D721Med (cell line): ENCODE results near the gene OR51B6.

ENCODE experiments used
- DNase-seq: peaks from one replicate; pipeline ENCODE4 v3.0.0; 2011; ENCODE audit warnings: low spot score; ENCODE audit not compliant: insufficient read length
- FAIRE-seq: peaks from 2 replicates; lab custom pipeline; 2011; peaks lifted over from hg19 to GRCh38; lab: Jason Lieb, UNC
- TF ChIP-seq, protein P1 (sequence below): IDR thresholded peaks from 2 replicates; pipeline ENCODE4 v1.5.1; 2012; ENCODE audit warnings: mild to moderate bottlenecking, control low read depth; ENCODE audit not compliant: insufficient read depth; ENCODE audit errors: missing control alignments

Gene OR51B6

DNA sequence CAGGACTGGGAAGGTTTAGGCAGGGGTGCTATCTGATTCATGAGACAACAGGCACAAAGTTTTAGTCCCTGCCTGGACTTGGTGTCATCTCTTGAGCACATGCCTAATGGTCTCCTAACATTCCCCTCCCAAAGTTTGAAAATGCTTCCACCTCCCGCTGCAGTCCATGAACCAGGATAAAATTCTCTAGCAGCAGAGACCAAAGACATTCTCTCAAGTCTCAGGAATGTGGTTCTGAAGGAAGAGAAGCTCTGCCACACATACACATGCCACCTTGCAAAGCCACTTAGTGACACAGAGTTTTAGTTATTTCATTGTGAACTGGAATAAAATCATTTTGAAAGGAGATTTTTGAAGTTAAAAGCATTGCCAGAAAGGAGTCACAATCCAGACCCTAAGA, 15.5 kb downstream of the OR51B6 start:
- FAIRE-seq (no peak), DNase-seq (no peak)
- TF ChIP-seq, protein P1, sequence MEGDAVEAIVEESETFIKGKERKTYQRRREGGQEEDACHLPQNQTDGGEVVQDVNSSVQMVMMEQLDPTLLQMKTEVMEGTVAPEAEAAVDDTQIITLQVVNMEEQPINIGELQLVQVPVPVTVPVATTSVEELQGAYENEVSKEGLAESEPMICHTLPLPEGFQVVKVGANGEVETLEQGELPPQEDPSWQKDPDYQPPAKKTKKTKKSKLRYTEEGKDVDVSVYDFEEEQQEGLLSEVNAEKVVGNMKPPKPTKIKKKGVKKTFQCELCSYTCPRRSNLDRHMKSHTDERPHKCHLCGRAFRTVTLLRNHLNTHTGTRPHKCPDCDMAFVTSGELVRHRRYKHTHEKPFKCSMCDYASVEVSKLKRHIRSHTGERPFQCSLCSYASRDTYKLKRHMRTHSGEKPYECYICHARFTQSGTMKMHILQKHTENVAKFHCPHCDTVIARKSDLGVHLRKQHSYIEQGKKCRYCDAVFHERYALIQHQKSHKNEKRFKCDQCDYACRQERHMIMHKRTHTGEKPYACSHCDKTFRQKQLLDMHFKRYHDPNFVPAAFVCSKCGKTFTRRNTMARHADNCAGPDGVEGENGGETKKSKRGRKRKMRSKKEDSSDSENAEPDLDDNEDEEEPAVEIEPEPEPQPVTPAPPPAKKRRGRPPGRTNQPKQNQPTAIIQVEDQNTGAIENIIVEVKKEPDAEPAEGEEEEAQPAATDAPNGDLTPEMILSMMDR: no peak

DNA sequence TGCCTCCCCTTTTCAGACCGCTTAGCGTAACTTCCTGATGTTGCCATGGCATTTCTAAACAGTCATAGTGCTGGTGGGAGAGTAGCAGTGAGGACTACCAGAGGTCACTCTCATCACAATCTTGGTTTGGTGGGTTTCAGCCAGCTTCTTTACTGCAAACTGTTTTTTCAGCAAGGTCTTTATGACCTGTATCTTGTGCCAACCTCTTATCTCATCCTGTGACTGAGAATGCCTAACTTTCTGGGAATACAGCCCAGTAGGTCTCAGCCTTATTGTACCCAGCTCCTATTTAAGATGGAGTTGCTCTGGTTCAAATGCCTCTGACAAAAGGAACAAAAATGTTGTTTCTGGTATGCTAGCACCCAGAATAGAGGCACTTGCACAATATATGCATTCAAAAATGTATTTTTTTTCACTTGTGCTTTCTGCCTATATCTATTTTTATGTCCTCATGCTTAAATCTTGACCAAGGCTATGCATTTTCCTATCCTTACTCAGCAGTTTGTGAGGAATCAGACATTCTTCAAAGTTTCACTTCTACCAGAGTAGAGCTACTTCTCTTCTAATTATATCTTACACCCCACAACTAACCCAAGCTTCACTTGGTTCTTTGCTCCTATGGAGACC, 16.3 kb downstream of the OR51B6 start:
- DNase-seq: no peak
- no peak for FAIRE-seq
- TF ChIP-seq, protein P1: no peak

DNA sequence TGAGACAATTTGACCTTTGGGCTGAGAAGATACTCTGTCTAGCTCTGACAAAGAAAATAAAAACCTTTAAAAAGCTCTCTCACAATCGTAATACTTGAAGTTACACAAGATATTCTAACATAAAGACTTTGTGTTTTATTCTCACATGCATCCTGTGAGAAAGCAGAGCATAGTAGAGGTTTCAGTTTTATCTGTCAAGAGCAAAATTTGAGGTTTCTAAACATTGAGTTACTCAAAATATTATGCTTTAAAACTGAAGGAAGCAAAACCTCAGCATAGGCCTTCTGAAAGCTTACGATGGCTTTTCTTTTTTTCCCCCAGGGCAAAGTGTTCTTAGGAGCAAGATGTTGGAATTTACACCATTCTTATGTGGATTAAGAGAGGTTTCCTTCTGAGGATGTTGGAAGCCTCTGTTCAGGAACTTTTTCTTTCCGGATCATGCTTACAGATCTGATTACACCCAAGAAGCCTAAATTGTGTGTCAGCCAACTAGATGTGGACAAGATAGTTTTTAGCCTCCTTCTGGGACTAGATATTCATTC, 17.3 kb downstream of the OR51B6 start:
- FAIRE-seq (no peak), DNase-seq (no peak)
- TF ChIP-seq, protein P1: no peak

DNA sequence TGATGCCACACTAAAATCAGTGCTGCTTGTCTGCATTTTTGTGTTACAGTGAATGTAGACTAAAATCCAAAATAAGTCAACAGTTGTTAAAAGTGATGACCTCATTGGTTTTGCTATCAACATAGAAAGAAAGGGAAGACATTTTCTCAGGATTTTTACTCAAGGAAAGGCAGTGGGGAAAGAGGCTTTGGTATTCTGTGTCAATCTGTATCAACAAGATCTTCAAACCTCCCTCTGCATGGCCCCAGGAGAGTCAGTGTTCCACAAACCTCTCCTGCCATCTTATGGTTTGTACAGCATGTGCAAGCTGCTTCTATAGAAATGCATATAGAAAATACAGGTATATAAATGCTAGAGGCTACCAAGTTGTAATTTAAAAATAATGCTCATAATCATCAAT, 18.5 kb downstream of the OR51B6 start:
- TF ChIP-seq, protein P1: no peak
- FAIRE-seq (no peak), DNase-seq (no peak)

DNA sequence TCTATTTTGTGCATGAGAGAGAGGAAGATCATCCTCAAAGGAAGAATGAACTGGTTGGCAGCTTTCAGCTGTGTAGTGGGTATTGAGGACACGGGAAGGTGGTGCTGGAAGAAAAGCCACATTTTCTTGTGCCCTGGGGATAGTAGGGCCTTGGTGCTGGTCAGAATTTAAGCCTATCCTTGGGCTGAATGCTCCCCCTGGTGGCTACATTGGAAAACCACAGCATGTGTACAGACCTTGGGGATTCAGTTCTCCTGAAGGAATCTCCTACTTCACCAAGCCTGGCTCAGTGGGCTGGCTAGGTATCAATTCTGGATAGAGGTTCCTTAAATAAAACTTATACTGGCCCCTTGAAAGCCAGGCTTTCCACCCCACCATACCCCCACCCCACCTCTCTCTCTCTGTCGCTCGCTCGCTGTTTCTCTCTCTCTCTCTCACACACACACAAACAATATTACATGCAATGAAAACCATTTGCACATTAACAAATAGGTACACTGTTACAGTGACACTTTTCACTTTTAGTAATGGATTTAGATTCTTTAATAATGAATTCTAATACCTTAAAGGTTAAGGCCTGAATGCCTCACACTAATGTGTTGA, 29.5 kb downstream of the OR51B6 start:
- no peak for FAIRE-seq
- TF ChIP-seq, protein P1: peak; percentile 53
- no peak for DNase-seq

DNA sequence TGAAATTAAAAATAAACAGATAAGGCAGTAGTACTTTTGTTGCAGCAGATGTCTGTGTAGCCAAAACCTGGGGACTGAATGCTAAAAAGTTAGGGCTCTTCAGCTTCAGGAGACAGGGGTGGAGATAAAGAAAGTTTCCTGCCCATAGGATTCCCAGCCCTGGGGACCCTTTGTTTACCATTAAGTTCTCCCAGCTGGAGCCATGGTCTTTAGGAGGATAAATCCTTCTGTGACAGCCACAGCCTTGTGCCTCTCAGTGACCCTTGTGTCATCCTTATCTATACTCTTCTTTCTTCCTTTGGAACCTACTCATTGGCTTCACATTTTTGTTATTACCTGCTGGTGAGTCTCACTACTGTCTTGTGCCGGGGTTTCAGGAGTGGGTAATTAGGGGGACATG, 32.3 kb downstream of the OR51B6 start, which contains the start of gene OR51M1:
OR51M1 (plus strand) TSS at position 237 of the 400 bp plus-strand sequence. CDS start 5,587 bp downstream, outside the sequence.
- TF ChIP-seq, protein P1: no peak
- DNase-seq (no peak), FAIRE-seq (no peak)

DNA sequence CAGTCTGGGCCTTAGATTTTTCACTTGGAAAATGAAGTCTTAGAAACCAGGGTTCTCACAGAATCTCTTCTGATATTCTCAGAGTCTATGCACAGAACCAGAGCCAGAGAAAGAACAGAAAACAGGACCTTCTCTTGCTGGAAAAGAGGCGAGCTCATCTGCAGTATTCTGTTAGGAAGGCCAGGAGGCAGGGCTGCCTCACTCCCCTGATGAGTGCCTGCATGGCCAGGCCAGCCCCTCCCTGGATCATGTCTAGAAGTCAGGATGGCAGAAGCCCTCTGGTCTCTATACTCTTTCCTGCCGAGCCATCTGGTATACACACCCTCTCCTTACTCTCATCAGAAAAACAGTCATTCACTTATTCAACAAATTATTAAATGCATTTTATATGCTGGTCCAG, 33.0 kb downstream of the OR51B6 start:
- DNase-seq (no peak), FAIRE-seq (no peak)
- TF ChIP-seq, protein P1: no peak
